ENCODE data around the gene ZBED6.
"Not testable (repeated sequence)": the region's sequence is repeated elsewhere in the genome, so short reads cannot be mapped to it uniquely, and the experiment has no call there.

Gene ZBED6

GRCh38 chr1:203760506-203760905, 34.9 kb upstream of the ZBED6 start:
- H3K27ac ChIP-seq: no peak overlapping the region
- TF ChIP-seq CTCF (conservative IDR thresholded peaks at IDR 0.05) (no peak), ZFX (IDR thresholded peaks at IDR 0.05) (no peak)

- not testable (repeated sequence) for H3K27ac ChIP-seq
These were observed 33.5 kb upstream of the ZBED6 start for GRCh38 chr1:203761958-203762357.

- TF ChIP-seq CTCF (conservative IDR thresholded peaks at IDR 0.05) (no peak), ZFX (IDR thresholded peaks at IDR 0.05) (no peak)
- H3K27ac ChIP-seq: no peak overlapping the region
These were observed 31.9 kb upstream of the ZBED6 start for GRCh38 chr1:203763505-203763904.

- H3K27ac ChIP-seq: no peak overlapping the region
These were observed 31.1 kb upstream of the ZBED6 start for GRCh38 chr1:203764105-203765028.

GRCh38 chr1:203765029-203765837, 30.2 kb upstream of the ZBED6 start, which contains the start of gene LAX1:
Gene LAX1, plus strand, starts transcription at chr1:203765183. Its CDS starts 383 bp downstream, at chr1:203765566.
- no peak for TF ChIP-seq ZFX (IDR thresholded peaks at IDR 0.05)
- TF ChIP-seq CTCF (conservative IDR thresholded peaks at IDR 0.05): no peak
- H3K27ac ChIP-seq: no peak within 1 kb of the TSS

More at GRCh38 chr1:203764105-203765028, 31.1 kb upstream of the ZBED6 start:
- TF ChIP-seq CTCF (conservative IDR thresholded peaks at IDR 0.05) (no peak), ZFX (IDR thresholded peaks at IDR 0.05) (no peak)

GRCh38 chr1:203768256-203768655, 27.2 kb upstream of the ZBED6 start:
- H3K27ac ChIP-seq: no peak overlapping the region
- TF ChIP-seq CTCF (conservative IDR thresholded peaks at IDR 0.05) (no peak), ZFX (IDR thresholded peaks at IDR 0.05) (no peak)

- TF ChIP-seq CTCF (conservative IDR thresholded peaks at IDR 0.05) (no peak), ZFX (IDR thresholded peaks at IDR 0.05) (no peak)
- H3K27ac ChIP-seq: no peak overlapping the region
These were observed 25.7 kb upstream of the ZBED6 start for GRCh38 chr1:203769505-203770343.

Data from C4-2B (cell line).